Activated CD4-positive, CD25-positive, alpha-beta regulatory T cell treated with anti-CD3 and anti-CD28 coated beads, Interleukin-2, amount 50 U/mL, for 72 hours (primary cell): ENCODE measurements around the gene FGF14.

Source experiments
- DNase-seq: peaks from one replicate; pipeline ENCODE4 v3.0.0; 2021

The FGF14 gene

DNA sequence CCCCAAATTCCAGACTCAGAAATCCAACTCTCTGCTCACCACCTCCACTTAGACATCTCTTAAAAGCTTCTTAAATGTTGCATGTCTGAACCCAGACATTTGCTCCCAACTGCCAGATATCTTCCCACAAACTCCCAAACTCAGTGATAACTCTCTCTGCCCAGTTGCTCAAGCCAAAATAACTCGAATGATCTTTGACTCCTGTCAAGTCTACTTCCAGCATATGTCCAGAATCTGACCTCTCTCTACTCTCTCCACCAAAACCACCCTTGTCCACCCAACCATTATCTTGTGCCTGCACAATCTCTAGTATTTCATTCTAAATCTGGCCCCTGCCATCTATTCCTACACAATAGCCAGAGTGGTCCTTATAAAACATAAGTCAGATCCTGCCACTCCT is 99.3 kb downstream of the FGF14 start:
- DNase-seq, result no peak

DNA sequence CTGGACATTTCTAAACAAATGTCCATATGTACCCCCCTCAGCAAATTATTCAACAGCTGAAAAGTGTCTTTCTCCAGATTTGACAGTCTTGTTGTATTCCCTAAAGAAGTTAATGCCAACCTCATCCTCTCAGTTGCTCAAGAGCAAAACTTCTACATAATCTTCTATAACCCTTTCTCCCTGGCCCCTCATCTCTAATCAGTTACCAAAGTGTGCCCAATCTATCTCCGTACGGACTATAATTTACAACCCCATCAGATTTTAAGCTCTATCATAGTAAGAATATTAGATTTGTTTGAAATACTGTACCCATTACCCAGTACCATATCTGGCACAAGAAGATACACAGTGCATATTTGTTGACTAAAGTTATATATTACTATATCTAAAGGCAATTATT is 101.5 kb downstream of the FGF14 start:
- DNase-seq, result no peak

DNA sequence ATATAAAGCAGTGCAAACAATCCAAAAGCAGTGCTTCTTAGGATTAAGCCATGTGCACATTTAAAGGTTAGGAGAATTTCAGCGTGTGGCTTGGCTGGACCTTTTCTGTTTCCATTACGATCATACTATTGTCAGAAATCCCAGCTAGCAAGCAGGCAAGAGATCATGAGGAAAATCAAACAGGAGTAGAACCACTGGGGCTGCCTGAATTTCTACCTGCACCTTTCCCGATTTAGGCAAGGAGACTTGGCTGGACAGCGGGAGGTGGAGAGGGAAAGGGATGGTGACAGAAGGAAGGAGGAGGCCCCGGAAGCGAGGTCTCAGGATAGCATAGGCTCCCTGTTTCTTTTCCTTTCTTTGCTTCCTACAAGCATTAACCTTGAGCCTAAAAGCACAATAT is 102.5 kb downstream of the FGF14 start:
- no peak for DNase-seq

DNA sequence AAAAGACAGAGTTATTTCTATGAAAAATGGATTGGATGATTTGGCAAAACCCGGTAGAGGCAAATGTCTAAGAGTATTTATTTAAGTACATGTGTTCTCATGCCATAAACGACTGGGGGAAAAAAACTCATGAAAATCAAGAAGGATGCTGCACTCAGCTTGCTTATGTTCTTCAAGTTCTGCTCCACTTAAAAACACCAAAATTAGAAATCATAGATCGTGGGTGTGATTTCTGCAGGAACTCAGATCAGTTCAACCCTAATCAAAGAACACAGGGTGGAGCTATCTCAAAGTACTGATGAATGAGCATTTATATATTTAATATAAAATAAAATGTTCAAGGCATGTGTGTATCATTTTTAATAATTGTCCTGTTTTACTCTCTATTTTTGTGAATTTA is 103.8 kb downstream of the FGF14 start:
- DNase-seq, result no peak

DNA sequence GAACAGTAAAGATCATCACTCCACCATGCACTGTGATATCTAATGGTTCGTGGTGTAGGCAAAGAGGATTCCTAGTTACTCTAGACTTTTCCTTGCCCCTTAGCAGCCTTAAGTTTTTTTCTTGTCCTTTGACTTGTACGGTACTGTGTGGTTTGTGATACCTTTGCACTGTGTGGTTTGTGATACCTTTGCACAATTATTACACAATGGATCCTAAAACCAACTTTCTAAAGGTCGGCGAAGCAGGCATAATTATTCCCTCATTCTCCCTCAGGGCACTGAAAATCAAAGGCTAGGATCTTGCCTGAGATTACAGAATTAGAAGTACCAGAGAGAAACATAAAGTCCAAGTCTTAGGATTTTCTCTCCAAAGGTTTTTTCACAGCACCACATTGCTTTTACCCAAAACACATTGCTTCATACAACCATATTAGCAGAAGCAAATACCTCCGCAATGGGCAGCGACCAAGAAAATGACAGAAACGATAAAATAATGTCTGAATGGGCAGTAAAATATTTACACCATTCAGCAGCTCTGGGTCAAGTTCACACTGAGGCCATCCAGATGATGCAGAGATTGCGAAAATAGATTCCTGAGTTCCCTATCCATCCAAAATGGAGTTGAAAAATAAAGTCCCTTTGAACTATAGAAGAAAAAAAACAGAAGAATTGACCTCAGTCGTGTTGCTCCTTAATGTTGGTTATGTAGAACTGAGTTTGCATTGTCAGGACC is 106.4 kb downstream of the FGF14 start:
- no peak for DNase-seq

DNA sequence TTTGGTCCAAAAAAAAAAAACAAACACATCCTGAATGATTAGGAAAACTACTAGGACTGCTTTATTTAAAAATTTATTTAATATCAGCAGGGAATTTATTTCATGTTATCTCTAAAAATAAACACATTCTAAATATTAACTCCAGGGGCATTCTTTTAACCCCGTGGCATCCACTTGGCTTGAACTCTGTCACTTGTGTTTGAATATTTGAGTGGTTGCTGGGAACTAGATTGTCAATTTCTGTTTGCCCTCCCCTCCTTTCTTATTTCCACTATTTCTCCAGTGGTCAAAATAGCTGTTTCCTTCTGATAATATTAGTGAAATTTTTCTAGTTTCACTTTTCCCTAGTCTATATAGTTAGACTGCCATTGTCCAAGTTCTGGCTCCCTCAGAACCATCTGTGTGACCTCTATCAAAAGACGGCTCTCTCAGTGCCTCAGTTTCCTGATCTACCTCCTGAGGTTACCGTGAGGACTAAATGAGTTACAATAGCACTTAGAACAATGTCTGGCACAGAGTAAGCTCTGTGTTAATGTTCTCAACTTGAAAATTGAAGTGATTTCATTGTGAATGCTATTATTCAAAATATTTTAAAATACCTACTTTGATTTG is 107.3 kb downstream of the FGF14 start:
- no peak for DNase-seq

DNA sequence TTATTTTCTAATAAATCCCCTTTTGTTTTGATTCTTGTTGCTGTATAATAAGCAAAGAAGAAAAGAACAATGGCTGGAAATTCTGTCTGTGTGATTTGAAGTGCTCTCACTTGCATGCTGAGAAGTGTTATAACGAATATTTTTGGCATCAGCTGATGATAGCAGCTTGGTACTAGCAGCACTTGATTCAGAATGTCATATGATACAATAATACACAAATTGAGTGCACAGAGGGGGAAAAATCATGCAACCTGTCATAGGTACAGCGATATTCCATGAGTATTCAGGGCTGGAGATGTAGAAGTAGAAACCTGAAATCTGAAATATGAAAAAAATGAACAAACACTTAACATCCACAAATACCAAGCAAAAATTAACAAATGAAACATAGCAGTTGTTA is 108.1 kb downstream of the FGF14 start:
- no peak for DNase-seq

DNA sequence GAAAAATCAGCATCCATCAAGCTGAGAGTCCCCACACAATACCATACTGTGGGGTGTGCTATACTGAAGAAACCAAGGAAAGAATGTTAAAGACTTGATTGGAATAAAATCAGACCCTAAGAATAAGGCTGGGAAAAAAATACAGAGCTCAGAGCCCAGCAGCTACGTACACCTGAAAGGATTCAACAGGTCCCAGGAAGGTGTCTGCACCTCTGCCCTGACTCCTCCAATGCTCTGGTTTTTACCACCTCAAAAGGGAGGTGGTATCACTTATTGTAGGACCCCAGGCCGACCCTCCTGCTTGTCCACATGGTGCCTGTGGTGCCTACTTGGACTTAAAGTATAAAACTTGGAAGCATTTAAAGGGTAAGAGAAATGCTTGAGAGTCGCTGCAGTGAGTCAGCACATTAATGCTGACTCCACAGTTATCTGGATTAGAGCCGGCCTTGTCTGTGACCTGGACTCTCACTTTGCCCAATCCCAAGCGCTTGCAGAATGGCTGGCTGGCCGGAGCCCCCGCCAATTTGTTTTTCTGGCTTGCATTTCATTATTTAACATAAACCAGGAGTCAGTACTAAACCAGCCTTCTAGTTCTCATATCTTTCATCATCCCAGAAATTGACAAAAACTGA is 110.1 kb downstream of the FGF14 start:
- DNase-seq, result no peak

DNA sequence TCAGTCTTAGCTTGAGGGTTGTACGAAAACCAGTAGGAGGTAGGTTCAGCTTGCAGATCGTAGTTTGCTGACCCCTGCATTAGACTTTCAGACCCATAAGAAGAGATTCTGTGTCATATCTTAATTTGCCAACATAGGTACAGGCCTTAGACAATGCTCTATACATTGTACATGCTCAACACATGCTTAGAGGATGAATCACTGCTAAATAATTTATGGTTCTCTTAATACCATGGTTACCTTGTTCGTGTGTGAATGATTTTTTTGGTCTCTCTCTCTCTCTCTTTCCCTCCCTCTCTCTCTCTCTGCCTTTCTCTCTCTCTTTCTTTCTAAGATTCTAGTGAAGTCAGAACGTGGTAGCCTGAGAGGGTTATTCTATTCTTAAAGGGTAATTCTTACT is 112.2 kb downstream of the FGF14 start:
- DNase-seq, result no peak

DNA sequence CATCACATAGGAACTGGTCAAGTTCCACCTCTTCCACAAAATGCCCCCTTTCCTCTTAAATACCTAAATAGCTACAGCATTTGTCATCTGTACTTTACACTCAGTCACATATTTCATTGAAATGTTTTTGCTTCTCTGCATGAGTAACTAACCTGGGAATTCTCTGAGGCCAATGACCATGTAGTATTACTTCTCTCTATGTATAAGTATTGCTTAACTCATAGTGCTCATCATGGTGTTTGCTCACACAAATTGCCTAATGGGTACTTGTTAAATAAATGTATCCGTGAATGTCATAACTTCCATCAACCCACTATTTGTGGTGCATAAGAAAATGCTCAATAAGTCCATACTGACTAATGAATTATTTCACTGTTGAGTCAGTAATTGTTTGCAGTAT is 115.5 kb downstream of the FGF14 start:
- DNase-seq, result no peak

DNA sequence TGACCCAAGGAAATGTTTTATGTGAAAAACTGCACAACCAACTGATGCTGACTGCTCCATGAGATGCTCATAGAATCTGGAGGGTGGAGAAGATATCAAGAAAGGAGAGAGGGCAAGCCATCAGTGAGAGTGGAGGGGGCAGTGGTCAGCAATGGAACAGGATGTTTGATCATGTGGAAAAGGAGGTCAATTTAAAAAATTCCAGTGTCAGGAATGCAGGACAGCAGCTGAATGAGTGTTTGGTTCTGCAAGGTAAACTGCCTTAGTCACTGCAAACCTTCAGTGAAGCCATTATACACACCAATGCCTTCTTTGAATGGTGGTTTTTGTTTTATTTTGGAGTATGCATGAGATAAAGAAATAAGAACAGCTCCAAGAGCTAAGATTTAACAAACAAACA is 121.5 kb downstream of the FGF14 start:
- DNase-seq, result no peak

DNA sequence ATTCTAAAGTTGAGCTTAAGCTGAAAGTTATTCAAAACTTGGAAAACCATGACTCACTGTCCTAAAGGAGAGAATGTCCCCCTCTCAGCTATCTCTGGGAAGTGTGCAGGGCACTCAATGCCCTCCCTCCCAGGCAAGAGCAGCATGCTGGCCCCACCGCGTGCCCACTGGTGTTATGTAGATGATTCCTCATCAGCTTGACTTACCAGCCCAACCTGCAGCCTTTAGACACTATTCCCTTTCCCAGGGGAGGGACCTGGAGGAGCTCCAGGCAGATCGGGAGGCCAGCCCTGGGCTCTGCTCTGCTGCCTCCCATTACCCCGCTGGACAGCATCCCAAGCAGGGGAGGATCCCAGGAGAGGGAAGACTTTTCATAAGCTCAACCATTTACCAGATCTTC is 124.6 kb downstream of the FGF14 start:
- no peak for DNase-seq

DNA sequence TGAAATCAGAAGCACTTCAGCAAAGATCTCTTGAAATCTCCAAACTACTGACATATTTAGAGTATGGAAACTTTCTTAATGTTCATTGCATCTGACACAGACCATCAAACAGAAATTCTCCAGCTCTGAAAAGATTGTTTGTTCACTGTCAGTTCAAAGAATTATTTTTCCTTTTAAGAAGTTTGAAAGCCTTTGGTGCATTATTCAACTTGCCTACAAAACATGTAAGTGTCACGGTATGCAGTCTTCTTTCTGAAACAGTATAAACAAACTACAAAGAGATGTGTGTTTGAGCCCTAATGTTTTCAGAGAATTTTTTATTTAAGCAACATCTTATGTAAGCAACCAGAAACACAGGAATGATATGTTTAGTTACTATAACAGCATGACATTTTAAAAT is 125.4 kb downstream of the FGF14 start:
- no peak for DNase-seq

DNA sequence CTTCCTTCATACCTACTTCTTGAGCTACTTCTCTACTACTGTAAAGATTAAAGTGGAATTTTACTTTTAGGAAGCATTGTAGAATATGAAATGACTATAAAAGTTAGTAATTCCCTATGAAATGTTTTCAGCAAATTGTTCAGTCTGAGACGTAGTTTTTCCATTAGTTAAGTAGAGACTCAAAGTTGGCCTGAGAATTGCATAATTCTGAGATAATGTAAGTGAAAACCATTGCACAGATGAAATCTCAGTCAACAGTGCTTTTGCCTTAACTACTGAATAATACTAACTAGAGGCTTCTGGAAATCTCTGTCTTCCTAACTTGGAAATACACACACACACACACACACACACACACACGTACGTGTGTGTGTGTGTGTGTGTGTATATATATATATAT is 125.9 kb downstream of the FGF14 start:
- no peak for DNase-seq

DNA sequence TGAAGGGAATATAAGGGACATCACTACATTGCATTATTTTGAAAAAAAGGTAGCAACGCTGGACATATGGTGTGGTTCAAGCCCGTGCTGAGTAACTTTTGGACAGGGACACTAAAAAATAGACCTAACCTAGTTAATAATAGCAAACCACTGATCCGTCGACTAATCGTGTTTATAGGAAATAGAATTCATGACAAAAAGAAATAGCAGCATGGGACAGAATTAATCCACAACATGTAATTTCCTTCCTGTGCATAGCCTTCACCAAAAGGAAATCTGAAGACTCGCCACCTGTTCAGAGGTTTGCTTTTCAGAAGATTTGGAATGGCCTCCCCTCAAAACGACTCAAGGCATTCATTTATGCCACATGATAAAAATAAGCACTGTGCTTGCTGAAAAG is 128.7 kb downstream of the FGF14 start:
- DNase-seq, result no peak

DNA sequence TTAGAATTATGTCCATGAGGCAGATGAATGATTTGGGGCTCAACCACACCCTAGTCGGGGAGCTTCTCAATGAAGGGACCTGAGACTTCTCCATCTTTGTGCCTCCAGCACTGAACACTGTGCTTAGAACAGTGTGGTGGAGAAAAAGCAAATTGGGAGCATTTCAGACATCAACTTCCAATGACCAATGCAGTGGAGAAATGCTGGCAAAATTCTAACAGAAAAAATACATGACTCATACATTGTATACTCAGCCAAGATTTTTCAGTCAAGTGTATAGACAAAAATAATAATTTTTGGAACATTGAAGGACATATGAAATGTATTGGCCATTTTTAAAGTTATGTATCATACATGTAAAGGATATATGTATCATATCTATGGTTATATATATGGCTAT is 134.7 kb downstream of the FGF14 start:
- DNase-seq, result no peak

DNA sequence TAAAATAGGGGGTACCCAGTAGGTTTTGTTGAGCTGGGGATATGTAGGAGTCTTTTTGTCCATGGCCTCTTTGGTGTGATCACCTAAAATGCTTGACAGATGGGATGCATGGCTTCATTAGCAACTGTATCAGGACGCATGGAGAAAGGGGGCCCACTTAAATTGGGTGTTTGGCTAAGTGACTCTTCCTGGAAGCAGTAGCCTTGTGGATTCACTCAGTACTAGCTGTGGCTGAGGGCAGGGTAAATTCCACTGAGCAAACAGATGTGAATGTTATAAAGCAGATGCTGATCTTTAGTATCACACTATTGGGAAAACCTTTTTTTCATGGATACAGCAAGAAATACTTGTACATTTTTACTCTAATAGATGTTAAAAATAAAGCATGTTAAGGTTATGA is 140.0 kb downstream of the FGF14 start:
- DNase-seq, result no peak

DNA sequence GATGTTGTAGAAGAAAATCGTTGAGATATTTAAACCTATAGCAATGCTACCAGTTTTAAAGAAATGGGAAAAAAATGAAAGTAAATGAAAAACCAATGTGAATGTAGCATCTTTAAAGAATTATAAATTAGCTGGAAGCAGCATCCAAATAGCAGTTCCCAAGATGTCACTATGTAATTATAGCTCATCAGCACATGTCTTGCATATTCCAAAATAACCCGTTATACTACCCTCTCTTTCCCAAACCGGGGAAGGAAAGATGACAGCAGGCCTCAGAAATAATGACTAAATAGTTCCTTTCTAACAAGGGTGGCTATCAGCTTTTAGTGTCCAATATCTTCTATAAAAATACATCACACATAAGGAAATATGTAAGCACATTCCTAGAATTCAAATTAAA is 140.5 kb downstream of the FGF14 start:
- DNase-seq, result no peak

DNA sequence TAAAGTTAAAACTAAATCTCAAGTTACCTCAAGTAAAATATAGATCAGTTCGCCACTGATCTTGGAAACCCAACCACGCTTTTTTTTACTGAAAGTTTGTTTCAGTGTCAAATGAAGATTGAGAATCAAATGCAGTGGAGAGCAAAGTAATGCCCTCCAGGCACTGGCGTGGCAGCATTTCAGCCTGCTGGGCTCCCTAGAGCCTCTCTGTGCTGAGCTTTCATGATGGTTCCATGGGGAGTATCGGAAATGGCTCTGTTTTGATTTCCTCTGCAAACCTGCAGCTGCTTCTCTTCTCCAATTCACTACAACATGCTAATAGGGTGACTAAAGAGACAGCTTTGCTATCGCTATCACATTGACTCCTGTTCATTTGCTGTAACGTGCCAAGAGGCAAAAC is 141.6 kb downstream of the FGF14 start:
- DNase-seq, result no peak

DNA sequence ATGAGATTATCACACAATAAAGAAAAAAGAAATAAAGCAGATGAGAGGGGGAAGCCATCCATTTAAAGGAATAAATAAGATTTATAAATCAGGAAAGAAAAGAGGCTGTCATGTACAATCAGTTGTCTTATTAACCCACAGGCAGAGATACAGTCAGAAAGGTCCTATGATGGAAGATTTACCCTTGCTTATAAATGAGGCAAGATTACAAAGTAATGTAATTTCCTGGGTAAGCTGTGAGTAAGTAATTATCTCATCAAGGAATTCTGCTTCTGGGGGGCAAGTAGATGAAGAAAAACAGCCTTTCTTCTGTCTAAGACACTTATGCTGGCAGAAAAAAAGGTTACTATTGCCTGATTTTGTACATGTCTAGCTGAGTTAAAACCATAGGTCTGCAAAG is 146.4 kb downstream of the FGF14 start:
- no peak for DNase-seq

DNA sequence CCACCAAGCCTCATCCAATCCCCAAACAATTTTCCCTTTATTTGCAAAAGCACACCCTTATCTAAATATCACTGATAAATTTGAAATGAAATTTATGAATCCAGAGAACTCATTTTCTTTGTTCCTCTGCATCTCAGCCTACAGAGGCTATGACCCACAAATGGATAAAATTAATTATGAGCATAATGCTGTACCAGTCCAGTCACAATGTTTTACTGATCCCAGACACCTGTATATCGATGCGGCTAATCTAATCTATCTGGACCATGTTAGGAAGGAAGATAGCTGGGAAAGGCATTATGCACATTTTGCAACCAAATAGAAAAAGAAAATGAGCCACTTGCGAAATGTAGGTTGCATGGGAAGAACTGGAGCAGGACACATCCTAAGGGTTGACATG is 150.0 kb downstream of the FGF14 start:
- DNase-seq, result no peak

DNA sequence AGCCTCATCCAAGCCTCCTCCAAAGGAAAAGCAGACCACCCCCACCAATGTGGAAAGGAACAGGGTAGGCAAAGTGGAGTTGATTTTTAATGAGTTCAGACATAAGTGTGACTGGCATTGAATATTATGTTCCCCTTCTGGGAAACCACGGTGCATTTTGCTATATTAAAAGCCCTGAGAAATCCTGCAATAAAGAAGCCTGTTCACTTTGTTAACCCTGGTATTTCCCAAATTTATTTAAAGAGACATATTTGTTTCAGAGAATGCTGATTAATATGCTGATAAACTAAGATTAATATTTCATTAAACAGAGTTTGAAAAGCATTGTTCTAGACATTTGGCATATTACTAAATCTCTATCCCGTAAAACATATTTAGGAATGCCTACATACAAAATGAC is 151.4 kb downstream of the FGF14 start:
- no peak for DNase-seq

DNA sequence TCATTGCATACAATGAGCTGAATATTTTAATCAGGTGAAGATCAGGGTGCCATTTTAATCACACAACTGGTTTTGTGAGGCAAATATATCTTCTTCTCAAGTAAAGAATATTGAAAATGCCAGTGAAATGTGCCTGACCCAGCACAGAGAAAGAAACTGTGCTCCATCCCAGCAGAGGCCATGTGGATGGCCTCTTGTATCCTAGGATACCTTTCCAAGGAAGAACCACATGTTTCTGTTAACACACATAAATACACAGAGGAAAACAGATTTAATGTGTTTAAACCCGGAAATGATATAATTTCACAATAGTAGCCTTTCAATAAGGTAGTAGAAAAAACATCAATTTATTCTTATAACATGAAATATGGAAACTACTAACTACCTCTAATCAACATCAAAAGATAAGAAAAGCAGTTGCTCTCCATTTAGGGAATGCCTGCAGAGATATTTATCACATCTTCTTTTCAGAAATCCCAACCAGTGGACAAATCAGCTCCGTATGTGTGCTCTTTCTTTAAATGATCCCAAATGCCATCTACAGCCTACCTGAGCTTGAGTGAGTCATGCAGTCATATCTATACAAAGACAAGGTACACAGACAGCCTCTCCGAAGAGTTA is 157.1 kb downstream of the FGF14 start:
- DNase-seq, result no peak

DNA sequence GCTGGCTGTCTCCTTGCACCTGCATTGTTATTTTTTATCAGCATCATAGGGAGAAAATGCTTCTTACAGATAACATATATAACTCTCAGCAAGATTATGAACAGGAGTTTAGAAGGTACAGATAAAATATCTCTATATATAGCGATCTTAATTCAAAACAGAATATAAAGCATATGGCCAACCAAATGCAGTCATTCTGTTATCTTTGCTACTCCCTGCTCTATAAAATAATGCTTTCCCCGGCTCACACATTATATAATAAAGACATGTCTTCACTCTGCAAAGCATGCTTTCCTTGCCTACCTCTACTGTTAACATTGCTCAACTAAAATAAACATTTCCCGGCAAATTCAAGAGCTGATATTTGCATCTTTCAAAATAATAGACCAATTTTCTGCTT is 161.7 kb downstream of the FGF14 start:
- DNase-seq, result no peak
